Measurements from ENCODE around the gene VEGFD.
A peak's percentile ranks its signal among the peaks of the same experiment; 100 is the strongest.

The VEGFD gene

DNA sequence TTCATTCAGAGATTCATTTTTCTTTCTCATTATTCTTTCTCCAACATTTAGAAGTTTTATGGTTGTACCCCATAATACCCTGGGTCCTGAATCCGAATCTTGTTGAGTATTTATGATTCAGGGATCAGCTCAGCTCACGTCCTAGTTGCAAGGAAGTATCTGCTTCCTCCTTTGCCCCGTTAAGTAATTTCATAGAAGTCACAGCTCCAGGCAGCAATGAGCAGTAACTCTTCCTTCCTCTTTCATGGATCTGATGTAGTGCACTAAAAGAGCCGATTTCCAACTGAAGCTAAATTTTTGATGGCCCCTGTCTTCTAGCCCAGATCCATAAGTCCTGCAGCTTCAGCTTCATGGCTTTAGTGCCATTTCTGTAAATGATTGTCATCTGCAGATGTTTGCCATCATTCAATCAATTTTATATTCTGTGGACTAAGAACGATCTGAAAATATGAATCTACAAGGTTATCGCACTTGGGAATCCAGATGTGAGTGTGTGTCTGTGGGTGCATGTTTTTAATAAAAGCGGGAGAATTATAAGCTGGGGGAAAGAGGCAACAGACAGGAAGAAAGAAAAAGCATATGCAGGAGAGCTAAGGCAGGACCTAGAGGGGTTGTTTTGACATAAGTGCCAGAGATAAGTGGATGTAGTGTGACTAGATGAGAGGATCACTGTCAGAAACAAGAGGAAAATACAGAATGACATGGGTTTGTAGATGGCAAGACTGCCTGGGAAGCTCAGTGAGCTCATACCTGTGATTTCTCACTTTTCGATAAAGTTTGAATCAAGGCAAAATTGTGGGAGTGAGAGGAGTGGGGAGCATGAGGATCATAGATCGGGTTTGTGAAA lies 17.5 kb downstream of the VEGFD start:
- DNase-seq (ENCODE audit: low read depth), result no peak
- H3K4me3 ChIP-seq (ENCODE audit: low read depth, low read length), result no peak overlapping the region

DNA sequence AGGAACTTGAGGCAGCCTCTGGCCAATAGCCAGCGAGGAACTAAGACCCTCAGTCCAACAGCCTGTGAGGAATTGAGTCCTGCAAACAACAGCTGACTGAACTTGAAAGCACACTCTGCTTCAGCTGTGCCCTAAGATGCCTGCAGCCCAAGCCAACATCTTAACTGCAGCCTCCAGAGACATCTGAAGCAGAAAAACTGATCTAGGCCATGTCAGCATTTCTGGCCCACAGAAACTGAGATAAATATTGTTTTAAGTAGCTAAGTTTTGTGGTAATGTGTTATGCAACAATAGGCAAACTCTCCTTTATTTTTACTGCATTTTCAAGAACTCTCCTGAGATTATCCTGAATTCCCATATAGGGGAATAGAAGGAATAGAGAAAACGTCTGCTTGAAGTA lies 24.5 kb downstream of the VEGFD start:
- H3K4me3 ChIP-seq (ENCODE audit: low read depth, low read length), result no peak overlapping the region
- no peak for DNase-seq (ENCODE audit: low read depth)

DNA sequence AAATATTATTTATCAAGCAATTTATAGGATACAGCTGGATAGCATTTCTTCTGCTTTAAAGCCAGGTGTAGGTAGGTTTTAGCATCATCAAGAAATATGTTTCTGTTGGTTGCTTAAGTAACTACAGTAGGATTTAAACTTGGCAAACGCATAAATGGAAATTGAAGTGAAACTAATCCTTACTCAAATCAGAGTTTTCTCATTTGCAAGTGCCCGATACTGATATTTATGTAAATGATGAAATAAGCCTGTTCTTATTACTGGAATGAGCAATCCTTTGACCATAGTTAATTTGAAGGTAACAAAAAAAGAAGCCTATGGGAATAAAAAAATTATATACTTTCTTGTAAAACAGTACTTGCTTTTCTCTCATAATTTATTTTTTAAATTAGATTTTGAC lies 25.7 kb downstream of the VEGFD start:
- no peak overlapping the region for H3K4me3 ChIP-seq (ENCODE audit: low read depth, low read length)
- DNase-seq (ENCODE audit: low read depth), result no peak

DNA sequence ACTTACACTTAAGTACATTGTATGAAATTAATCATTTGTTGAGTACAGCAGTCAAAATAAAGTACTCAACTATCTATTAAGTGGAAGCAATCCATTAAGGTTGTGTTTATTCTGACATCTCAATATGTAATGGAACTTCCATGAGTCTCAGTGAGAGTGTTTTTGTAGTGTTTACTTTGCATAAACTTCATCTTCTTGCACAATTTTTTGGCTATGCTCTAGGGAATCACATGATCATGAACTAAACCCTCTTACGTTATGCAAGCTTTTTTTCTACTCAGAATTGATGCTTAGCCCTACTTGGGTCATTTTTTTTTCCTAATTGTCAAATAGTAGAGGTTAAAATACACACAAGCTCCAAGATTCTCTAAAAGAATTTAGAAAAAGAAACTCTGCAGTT lies 27.8 kb downstream of the VEGFD start:
- no peak overlapping the region for H3K4me3 ChIP-seq (ENCODE audit: low read depth, low read length)
- DNase-seq (ENCODE audit: low read depth), result peak; percentile 41

DNA sequence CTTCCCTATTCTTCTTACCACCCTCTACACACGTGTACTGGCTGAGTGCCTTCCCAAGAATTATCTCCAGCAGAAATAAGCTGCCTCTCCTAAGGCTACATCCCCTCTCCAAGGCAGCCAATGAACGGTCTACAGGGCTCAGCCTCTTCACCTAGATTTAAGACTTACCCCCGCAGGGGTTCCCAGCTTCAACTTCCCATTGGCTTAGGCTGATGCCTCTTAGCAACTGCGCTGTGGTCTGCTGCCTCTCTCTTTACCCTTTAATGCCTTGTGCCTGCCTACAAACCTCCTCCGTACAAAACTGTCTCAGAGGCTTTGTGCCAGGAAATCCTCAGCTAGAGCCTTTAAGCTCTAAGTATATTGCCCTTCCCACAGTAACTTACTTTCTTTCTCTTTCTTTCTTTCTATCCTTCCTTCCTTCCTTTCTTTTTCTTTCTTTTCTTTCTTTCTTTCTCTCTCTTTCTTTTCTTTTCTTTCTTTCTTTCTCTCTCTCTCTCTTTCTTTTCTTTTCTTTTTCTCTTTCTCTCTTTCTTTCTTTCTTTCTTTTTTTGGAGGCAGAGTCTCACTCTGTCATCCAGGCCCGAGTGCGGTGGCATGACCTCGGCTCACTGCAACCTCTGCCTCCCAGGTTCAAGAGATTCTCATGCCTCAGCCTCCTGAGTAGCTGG lies 33.8 kb downstream of the VEGFD start:
- DNase-seq (ENCODE audit: low read depth), result no peak
- H3K4me3 ChIP-seq (ENCODE audit: low read depth, low read length), result no peak overlapping the region

DNA sequence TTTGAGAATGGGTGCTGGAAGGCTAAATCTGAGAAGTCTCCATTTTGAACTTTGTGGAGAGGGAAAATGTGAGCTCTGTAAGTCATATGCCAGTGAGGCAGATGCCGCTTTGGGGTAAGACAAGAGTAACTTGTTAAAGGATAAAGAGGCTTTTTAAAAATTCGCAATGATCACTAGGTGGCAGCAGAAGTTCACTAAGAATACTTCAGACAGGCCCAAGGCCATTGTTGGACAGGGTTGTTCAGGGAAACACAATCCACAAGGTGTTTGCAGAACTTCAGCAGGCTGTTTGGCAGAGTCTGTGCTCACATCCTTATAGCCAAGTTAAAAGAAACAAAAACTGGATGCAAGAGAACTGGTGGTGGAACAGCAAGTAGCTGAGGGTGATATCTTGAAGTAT lies 35.2 kb downstream of the VEGFD start:
- H3K4me3 ChIP-seq (ENCODE audit: low read depth, low read length), result no peak overlapping the region
- DNase-seq (ENCODE audit: low read depth), result no peak

DNA sequence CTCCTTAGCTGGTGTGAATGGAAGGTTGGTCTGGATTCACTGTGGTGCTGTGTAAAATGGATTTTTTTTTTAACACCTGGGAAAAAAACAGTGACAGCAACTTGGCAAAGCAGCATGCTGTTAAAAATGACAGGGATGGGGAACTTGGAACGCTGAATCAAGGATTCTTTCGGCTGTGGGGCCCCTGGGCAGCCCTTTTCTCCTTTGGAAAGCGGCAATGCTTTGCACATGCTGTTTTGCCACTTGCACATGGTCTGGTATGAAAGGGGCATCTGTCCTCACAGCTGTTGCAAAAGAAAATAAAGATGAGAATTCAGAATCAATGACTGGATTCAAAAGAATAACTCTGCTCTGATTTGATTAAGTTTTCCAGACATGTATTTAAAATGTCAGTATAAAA lies 38.2 kb downstream of the VEGFD start:
- H3K4me3 ChIP-seq (ENCODE audit: low read depth, low read length), result no peak overlapping the region
- DNase-seq (ENCODE audit: low read depth), result no peak

DNA sequence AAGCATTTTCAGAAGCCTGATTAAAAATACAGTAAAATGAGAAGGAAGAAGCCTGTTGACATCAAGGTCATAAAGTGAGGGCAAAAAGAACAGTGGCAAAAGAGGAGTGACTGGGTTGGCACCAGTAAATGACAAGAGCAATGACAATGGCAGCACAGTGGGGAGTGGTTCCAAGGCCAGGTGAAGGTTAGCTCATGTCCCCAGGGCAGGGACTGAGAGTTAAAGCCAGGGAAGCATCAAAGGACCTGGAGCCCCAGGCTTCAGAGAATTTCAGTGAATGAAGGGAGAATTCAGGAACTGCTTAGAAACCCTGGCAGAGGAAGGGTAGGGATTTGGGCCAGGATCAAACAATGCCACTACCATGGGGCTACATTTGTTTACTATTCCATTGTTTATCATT lies 40.1 kb downstream of the VEGFD start:
- DNase-seq (ENCODE audit: low read depth), result no peak
- no peak overlapping the region for H3K4me3 ChIP-seq (ENCODE audit: low read depth, low read length)

DNA sequence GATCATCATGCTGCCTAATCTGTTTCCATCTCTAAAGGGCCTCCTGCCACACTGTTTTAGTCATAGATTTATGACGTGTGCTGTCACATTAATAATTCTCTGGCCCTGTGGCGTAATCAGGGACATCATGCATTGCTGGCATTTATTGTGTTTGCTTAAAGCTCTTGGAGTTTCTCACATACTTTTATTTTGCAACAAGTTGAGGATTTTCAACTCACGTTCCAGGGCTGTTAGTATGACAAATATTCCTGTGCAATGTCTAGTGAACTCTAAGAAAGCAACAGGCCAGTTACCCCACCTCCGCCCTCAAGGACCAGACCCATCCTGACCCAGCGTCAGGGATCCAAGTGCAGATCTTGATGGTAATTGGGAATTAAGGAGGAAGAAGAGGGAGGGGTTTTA lies 41.1 kb downstream of the VEGFD start:
- DNase-seq (ENCODE audit: low read depth), result no peak
- no peak overlapping the region for H3K4me3 ChIP-seq (ENCODE audit: low read depth, low read length)

DNA sequence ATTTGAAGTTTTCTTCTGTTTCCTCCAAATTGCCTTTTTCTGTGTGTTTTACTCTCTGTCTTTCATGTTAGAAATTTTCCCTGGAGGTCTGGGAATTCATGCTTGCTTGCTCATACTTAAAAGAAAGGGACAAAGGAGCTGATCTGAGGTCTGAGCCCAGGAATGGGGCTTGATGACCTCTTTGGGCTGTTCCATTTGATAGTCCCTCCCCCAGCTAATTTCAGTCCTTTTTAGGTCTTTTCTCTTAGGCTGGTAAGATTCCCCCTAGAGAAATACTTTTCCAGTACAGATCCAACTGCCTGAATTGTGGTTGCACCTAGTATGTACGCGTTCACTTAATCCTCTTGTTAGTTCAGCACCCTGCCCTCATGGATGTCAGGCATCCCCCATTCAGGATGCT lies 43.3 kb downstream of the VEGFD start:
- H3K4me3 ChIP-seq (ENCODE audit: low read depth, low read length), result no peak overlapping the region
- DNase-seq (ENCODE audit: low read depth), result no peak

DNA sequence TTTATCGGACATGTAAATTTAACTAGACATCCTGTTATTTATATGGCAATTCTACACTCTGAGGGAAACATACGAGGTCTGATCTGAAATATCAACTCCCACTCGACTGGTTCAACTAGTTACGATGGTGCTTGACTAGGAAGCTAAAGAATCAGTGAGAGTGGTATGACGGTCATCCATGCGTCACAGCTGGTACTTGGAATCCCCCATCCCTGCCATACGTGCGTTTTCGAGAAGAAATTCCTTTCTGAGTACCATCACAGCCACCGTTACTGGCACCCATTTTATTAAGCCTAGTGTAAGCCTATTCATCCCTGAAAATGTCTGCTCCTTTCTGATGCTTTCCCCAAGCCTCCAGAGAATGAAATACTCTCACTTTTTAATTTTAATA lies 48.2 kb downstream of the VEGFD start:
- peak overlapping the region; percentile 51 for H3K4me3 ChIP-seq (ENCODE audit: low read depth, low read length)
- DNase-seq (ENCODE audit: low read depth), result peak; percentile 25

DNA sequence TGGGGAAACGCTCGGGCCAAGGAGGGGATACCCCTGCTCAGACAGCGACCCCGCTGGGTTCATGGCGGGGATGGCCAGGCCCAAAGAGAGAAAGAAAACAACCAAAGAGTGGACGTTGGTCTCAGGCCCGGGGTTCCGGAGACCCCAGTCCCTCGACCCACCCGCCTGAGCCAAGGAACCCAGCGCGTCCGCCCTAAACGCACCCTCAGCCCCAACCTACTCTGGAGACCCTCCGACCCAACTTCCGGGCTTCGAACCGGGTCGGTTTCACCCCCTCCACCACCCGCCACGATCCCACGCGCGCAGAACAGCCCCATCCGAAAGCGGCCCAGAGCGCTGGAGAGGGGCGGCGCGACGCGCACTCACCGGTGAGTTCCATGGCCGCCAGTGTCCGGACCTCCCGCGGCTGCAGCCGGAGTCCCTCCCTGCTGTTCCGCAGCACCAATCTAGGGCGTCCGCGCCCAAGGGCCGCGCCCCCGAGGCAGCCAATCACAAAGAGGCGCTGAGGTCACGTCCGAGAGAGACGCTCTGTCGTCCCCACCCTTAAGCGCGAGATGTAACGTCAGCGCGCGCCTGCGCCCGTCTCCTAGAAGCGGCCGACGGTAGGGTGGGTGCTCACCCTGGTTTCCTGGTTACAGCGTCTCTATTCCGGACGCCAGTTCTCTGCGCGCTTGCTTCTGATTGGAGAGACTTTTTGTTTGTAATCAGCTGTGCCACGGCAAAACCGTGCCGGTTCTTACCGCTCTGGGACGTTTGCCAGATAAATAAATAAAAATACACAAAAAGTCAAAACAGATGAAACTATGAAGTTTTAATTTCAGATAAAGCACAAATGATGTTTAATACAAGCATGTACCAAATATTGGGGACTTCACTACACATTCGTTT lies 48.8 kb downstream of the VEGFD start, which contains the start of gene PIGA:
PIGA (minus strand) TSS at position 389 of the 888 bp plus-strand sequence. CDS start 3,593 bp downstream, outside the sequence.
- peak; percentile 92 for DNase-seq (ENCODE audit: low read depth)
- H3K4me3 ChIP-seq (ENCODE audit: low read depth, low read length), result peak within 1 kb of the TSS; percentile 72

DNA sequence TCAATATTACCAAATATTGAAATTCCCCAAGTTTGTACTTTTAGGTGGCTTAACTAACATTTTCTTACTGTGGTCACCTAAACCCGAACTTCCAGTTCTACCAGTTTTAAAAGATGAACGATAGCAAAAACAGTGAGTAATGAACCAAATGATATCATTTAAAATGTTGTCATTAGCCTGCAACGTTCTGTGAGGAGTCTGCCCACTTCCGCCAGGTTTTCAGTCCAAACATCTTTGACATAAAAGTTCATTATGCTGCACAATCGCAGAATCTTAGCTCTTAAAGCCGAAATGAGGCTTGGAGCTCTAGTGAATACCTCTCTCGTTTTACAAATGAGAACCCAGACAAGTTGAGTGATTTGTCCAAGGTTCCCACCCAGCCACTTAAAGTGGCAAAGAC lies 49.7 kb downstream of the VEGFD start:
- no peak for DNase-seq (ENCODE audit: low read depth)
- H3K4me3 ChIP-seq (ENCODE audit: low read depth, low read length), result peak overlapping the region; percentile 72

DNA sequence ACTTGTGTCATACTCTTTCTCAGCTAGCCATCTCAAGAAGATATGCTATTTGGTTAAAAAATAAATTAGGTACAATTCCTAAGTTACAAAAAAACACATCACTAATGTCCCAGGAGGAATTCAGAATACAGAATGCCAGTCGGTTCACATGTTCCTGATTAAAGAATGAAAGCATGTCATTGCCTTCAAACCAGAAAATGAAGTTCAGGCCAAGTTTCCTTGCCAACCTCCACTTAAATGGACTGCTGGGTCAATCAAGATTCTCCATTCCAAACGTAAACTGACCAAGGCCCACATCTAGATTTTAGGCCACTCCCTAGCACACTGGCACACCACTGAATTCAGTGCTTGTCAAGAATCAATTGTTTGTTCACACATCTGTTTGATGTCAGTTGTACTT lies 55.4 kb downstream of the VEGFD start:
- no peak overlapping the region for H3K4me3 ChIP-seq (ENCODE audit: low read depth, low read length)
- no peak for DNase-seq (ENCODE audit: low read depth)

DNA sequence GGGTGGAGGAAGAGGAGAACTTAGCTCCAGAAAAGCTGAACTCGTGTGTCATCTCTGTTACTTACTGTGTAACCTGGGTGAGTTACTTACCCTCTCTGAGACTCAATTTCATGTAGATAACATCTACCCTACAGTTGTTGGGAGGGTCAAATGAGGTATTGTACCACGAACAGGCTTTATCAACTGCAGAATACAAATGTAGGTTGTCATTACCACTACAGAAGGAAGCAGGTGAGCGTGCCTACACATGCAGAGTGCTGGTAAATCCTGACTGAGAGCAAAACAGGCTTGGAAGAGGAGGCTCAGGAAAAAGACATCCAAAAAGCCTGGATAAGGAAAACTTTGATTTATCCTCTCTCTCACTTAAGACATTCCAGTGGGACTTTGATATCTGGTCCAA lies 56.1 kb downstream of the VEGFD start:
- DNase-seq (ENCODE audit: low read depth), result no peak

DNA sequence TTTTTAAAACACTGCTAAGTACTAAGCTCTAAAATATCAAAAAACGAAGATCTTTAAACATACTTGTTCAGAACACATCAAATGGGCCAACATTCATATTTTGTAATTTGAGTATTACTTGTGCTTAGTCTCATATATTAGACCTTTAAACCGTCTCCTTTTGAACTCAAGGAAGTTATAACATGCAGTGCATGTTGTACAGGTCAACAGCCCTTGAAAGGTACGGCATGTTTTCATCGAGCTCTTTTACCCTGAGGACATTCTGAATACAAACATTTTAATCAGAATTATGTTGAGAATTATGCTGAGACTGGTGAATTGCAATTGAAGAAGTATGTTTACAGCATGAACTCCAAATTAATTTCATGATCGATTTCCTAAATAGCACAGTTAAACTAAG lies 61.7 kb downstream of the VEGFD start:
- DNase-seq (ENCODE audit: low read depth), result no peak

More for the DNA sequence above, 56.1 kb downstream of the VEGFD start:
- H3K4me3 ChIP-seq (ENCODE audit: low read depth, low read length), result no peak overlapping the region

DNA sequence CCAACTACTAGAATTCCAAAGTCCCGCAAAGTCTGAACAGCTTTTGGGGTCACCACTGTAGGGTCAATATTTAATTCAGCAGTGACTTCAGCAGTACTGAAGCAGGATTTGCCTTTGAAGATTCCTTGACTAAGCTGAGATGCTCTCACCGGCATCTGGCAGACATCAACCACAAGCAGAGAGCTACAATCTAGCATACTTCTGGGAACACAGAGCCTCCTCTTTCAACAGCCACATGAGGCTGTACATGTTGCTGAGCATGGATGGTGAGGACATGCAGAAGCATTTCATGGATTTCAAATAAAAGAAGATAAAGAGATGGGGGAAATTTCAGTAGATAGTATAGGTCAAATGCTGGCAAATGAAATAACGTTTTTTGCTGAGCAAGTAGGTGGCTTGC lies 62.1 kb downstream of the VEGFD start:
- no peak for DNase-seq (ENCODE audit: low read depth)
- no peak overlapping the region for H3K4me3 ChIP-seq (ENCODE audit: low read depth, low read length)

More for the DNA sequence above, 61.7 kb downstream of the VEGFD start:
- H3K4me3 ChIP-seq (ENCODE audit: low read depth, low read length), result no peak overlapping the region

DNA sequence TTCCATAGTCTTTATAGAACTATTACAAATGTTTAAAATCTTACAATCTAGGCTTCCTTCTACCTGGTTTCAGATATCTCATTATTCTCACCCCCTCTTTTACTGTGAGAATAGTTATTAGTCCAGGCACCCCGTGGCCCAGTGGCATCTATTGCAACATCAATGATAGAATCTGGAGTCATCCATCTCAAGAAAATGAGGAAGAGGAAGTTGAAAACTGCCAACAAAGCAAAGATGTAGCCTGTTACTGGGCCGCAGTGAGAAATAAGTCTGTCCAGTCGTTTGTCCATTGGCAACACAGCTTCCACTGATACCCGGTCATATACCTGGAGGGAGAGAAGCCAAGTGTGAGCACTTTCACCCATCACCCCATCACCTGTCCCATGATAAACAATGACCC lies 62.8 kb downstream of the VEGFD start:
- no peak for DNase-seq (ENCODE audit: low read depth)
- no peak overlapping the region for H3K4me3 ChIP-seq (ENCODE audit: low read depth, low read length)

DNA sequence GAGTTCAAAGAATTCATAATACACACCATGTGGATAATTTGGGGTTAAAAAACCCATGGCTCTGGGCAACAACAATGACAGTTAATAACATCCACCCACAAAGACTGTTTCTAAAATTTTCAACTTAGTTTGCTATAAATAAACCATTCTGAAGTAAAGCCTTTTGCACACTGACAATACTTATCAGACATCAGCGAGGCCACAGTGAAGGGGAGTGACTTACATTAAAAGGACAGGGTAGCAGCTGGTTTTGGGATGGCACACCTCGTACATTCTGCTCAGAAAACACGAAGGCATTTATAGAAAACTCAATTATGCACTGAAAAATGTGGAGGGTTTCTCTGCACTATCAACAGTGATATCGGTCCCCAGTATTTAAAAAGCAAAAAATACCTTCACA lies 63.9 kb downstream of the VEGFD start:
- DNase-seq (ENCODE audit: low read depth), result no peak
- no peak overlapping the region for H3K4me3 ChIP-seq (ENCODE audit: low read depth, low read length)

DNA sequence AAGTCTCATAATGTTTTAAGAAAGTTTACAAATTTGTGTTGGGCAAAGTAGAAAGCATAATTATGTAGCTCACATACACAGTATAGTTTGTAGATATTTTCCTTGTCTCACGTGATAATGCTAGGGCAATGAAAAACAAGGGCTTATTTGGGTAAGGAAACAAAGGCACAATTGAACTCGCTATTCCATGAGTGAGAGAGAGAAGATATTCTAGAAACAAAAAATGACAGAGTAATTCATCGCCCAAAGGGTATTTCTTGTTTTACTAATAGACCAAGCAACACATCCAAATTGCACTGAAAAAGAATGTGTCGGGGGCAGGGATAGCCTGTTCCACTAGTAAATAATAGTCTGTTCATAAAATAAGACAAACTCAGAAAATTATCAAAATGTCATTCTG lies 65.1 kb downstream of the VEGFD start:
- DNase-seq (ENCODE audit: low read depth), result no peak

More for the DNA sequence above, 65.1 kb downstream of the VEGFD start:
- H3K4me3 ChIP-seq (ENCODE audit: low read depth, low read length), result no peak overlapping the region

All from skeletal muscle cell (primary cell).